SK-N-SH (cell line): Measurements from ENCODE around the gene SMIM8.

Experiments used
- CTCF ChIP-seq: fragments of 200-600 bp; sonication (generic); IDR thresholded peaks from 2 replicates; pipeline ENCODE4 v1.6.1; 2017; ENCODE audit warnings: antibody characterized with exemption, mild to moderate bottlenecking, moderate library complexity
- EP300 ChIP-seq, 2 experiments: IDR thresholded peaks; 2 replicates each; pipeline versions ENCODE4 v1.4.0 to v1.6.1; 2012; ENCODE audit warnings: borderline replicate concordance in 1 of 2, low read depth in 1 of 2, low read length in 1 of 2
- FOSL2 ChIP-seq: IDR thresholded peaks from 2 replicates; pipeline ENCODE4 v1.4.0; 2012; ENCODE audit warnings: low read depth, mild to moderate bottlenecking, moderate library complexity, borderline replicate concordance
- POLR2AphosphoS5 ChIP-seq: IDR thresholded peaks from 2 replicates; pipeline ENCODE4 v1.6.1; 2012; ENCODE audit warnings: low read depth, low read length
- REST ChIP-seq: IDR thresholded peaks from 2 replicates; pipeline ENCODE4 v1.6.1; 2012; ENCODE audit warnings: mild to moderate bottlenecking, low read depth, low read length, moderate library complexity
- RFX5 ChIP-seq: IDR thresholded peaks from 2 replicates; pipeline ENCODE4 v1.6.1; 2012; ENCODE audit warnings: mild to moderate bottlenecking, improper control_type of control experiment, low read length
- SIN3A ChIP-seq: IDR thresholded peaks from 2 replicates; pipeline ENCODE4 v1.6.1; 2012; ENCODE audit warnings: low read depth, mild to moderate bottlenecking, low read length, moderate library complexity, borderline replicate concordance
- TAF1 ChIP-seq: IDR thresholded peaks from 2 replicates; pipeline ENCODE4 v1.6.1; 2012; ENCODE audit warnings: low read depth, mild to moderate bottlenecking, low read length, moderate library complexity, borderline replicate concordance
- TEAD4 ChIP-seq: IDR thresholded peaks from 2 replicates; pipeline ENCODE4 v1.4.0; 2012; ENCODE audit warnings: mild to moderate bottlenecking, borderline replicate concordance; ENCODE audit not compliant: insufficient read depth

- TF ChIP-seq REST: no peak
- no peak for TF ChIP-seq CTCF
- no peak for TF ChIP-seq FOSL2
- no peak for TF ChIP-seq TAF1
- TF ChIP-seq POLR2AphosphoS5: no peak
- TF ChIP-seq SIN3A: no peak
- TF ChIP-seq RFX5: no peak
- no peak for TF ChIP-seq TEAD4
- no peak for TF ChIP-seq EP300 (IDR thresholded peaks at IDR 0.05; ENCODE audit: borderline replicate concordance in 1 of 2, low read depth in 1 of 2, low read length in 1 of 2)
Observed at GRCh38 chr6:87366899-87367298, 44.5 kb downstream of the SMIM8 start.
